HG02763 (cell line): ENCODE measurements around the gene EN1.

Experiments
- ATAC-seq: cut with Tn5 transposase; IDR thresholded peaks from one replicate; pipeline ENCODE4 v1.9.1; 2021; ENCODE audit warnings: mild to moderate bottlenecking, moderate library complexity; ENCODE audit not compliant: unreplicated experiment

EN1 gene

GRCh38 chr2:118844261-118845004, 3.0 kb downstream of the EN1 start:
- ATAC-seq: no peak

GRCh38 chr2:118843483-118844132, 3.8 kb downstream of the EN1 start:
- ATAC-seq: no peak

GRCh38 chr2:118842661-118843482, 4.6 kb downstream of the EN1 start:
- ATAC-seq: no peak

GRCh38 chr2:118841828-118842461, 5.5 kb downstream of the EN1 start:
- no peak for ATAC-seq

- ATAC-seq: no peak
Measured at GRCh38 chr2:118841450-118841827, 6.0 kb downstream of the EN1 start.

- ATAC-seq: no peak
Measured at GRCh38 chr2:118838741-118839455, 8.6 kb downstream of the EN1 start.

- no peak for ATAC-seq
Measured at GRCh38 chr2:118837621-118838020, 9.8 kb downstream of the EN1 start.

- no peak for ATAC-seq
Measured at GRCh38 chr2:118837067-118837466, 10.4 kb downstream of the EN1 start.

- no peak for ATAC-seq
Measured at GRCh38 chr2:118836411-118836930, 11.0 kb downstream of the EN1 start.

- ATAC-seq: no peak
Measured at GRCh38 chr2:118835746-118836410, 11.6 kb downstream of the EN1 start.

- no peak for ATAC-seq
Measured at GRCh38 chr2:118834901-118835745, 12.3 kb downstream of the EN1 start.

- ATAC-seq: no peak
Measured at GRCh38 chr2:118834440-118834810, 13.0 kb downstream of the EN1 start.

- ATAC-seq: no peak
Measured at GRCh38 chr2:118833716-118834439, 13.6 kb downstream of the EN1 start.

- ATAC-seq: no peak
Measured at GRCh38 chr2:118832791-118833715, 14.4 kb downstream of the EN1 start.

- ATAC-seq: no peak
Measured at GRCh38 chr2:118832071-118832790, 15.2 kb downstream of the EN1 start.

- no peak for ATAC-seq
Measured at GRCh38 chr2:118830881-118831280, 16.6 kb downstream of the EN1 start.

GRCh38 chr2:118830118-118830517, 17.3 kb downstream of the EN1 start:
- no peak for ATAC-seq
